SK-N-SH (cell line): ENCODE results near the gene LTB4R2. TPM values are rescaled to one million over a fixed set of nuclear protein-coding genes. Genes with fewer than 3 reads are reported as not detected.

Experiments used
- CTCF ChIA-PET: fragments of 300-600, 350-600 bp; formaldehyde crosslinking; extraction: SDS; loops from one replicate; lab custom pipeline; 2021; lab: Yijun Ruan, JAX
- POLR2A ChIA-PET: fragments of 350-600 bp; sonication (Branson Sonifier 250); formaldehyde crosslinking; extraction: SDS; loops from one replicate; lab custom pipeline; 2020; ENCODE audit warnings: antibody characterized with exemption, inconsistent platforms; lab: Yijun Ruan, JAX
- DNase-seq: peaks from one replicate; pipeline ENCODE4 v3.0.0; 2012
- H2AFZ ChIP-seq: fragments of 200-600 bp; sonication (generic); 2 replicates; pipeline ENCODE4 v1.8.1; 2016; ENCODE audit warnings: antibody characterized with exemption, mild to moderate bottlenecking, low read depth
- H3F3A ChIP-seq: fragments of 200-600 bp; sonication (generic); replicated peaks from 2 replicates; pipeline ENCODE3; 2016; ENCODE audit warnings: antibody characterized with exemption, mild to moderate bottlenecking; ENCODE audit not compliant: insufficient read depth
- H3K27ac ChIP-seq, 2 experiments: fragments of 200-500 bp in 1 of 2; fragments of 200-600 bp in 1 of 2; sonication (Bioruptor generic) in 1 of 2; sonication (generic), shearing (Covaris generic) in 1 of 2; 2 replicates each; pipeline versions ENCODE4 v1.5.1 to v1.6.1; 2014 to 2016; ENCODE audit warnings: low read depth in 2 of 2, inconsistent platforms in 1 of 2, low read length in 1 of 2, mild to moderate bottlenecking in 1 of 2, mixed read lengths in 1 of 2
- H3K27me3 ChIP-seq: fragments of 200-600 bp; sonication (generic), shearing (Covaris generic); 2 replicates; pipeline ENCODE4 v1.6.1; 2016; ENCODE audit warnings: mixed run types; ENCODE audit not compliant: insufficient read depth
- H3K36me3 ChIP-seq, 2 experiments: fragments of 200-500 bp in 1 of 2; fragments of 200-600 bp in 1 of 2; sonication (Bioruptor generic) in 1 of 2; sonication (generic) in 1 of 2; replicated peaks in 1 of 2; 2 replicates each; pipeline versions ENCODE3 to v1.5.1; 2014 to 2016; ENCODE audit warnings: low read length in 1 of 2, mild to moderate bottlenecking in 1 of 2; ENCODE audit not compliant: insufficient read depth in 2 of 2, control insufficient read depth in 1 of 2
- H3K4me1 ChIP-seq, 2 experiments: fragments of 200-500 bp in 1 of 2; fragments of 200-600 bp in 1 of 2; sonication (Bioruptor generic) in 1 of 2; sonication (generic), shearing (Covaris generic) in 1 of 2; 2 replicates each; pipeline versions ENCODE4 v1.5.1 to v1.6.1; 2014 to 2016; ENCODE audit warnings: low read depth in 1 of 2, low read length in 1 of 2, mixed run types in 1 of 2; ENCODE audit not compliant: insufficient read depth in 2 of 2, control insufficient read depth in 1 of 2
- H3K4me2 ChIP-seq: fragments of 200-600 bp; sonication (generic), shearing (Covaris generic); 2 replicates; pipeline ENCODE4 v1.6.1; 2017; ENCODE audit warnings: mixed run types
- H3K4me3 ChIP-seq, 2 experiments: fragments of 200-500 bp in 1 of 2; fragments of 200-600 bp in 1 of 2; sonication (Bioruptor generic) in 1 of 2; sonication (generic), shearing (Covaris generic) in 1 of 2; 2 replicates each; pipeline versions ENCODE4 v1.5.1 to v1.8.1; 2014 to 2016; ENCODE audit warnings: low read depth in 2 of 2, inconsistent platforms in 1 of 2, low read length in 1 of 2, mild to moderate bottlenecking in 1 of 2, mixed read lengths in 1 of 2, moderate library complexity in 1 of 2
- H3K79me2 ChIP-seq: fragments of 200-600 bp; sonication (generic); 2 replicates; pipeline ENCODE4 v1.8.1; 2017; ENCODE audit warnings: mild to moderate bottlenecking; ENCODE audit not compliant: insufficient read depth
- H3K9ac ChIP-seq: fragments of 200-600 bp; sonication (generic); 2 replicates; pipeline ENCODE4 v1.6.1; 2017; ENCODE audit warnings: mixed run types
- H3K9me2 ChIP-seq: fragments of 200-600 bp; sonication (generic); 2 replicates; pipeline ENCODE4 v1.6.1; 2017; ENCODE audit warnings: mixed run types
- H3K9me3 ChIP-seq: fragments of 200-600 bp; sonication (generic); 2 replicates; pipeline ENCODE4 v1.6.1; 2017; ENCODE audit warnings: mixed run types, mild to moderate bottlenecking, moderate library complexity
- H4K20me1 ChIP-seq: fragments of 200-600 bp; sonication (generic); 2 replicates; pipeline ENCODE4 v1.6.1; 2017; ENCODE audit warnings: mild to moderate bottlenecking, mixed run types; ENCODE audit not compliant: insufficient read depth
- EZH2phosphoT487 ChIP-seq: fragments of 200-600 bp; sonication (generic); IDR thresholded peaks from 2 replicates; pipeline ENCODE4 v1.6.1; 2017; ENCODE audit warnings: low read depth, mixed run types, mild to moderate bottlenecking, antibody characterized with exemption, moderate library complexity, borderline replicate concordance
- FOXJ3 ChIP-seq: sonication (generic); formaldehyde crosslinking; IDR thresholded peaks from 2 replicates; pipeline ENCODE4 v1.5.1; 2020; ENCODE audit warnings: mild to moderate bottlenecking, missing genetic modification reagents
- GATA2 ChIP-seq: sonication (generic); formaldehyde crosslinking; IDR thresholded peaks from 2 replicates; pipeline ENCODE4 v1.5.0; 2020; ENCODE audit warnings: mild to moderate bottlenecking, missing genetic modification reagents
- JUND ChIP-seq: IDR thresholded peaks from 2 replicates; pipeline ENCODE4 v1.4.0; 2012
- MEF2A ChIP-seq: IDR thresholded peaks from 2 replicates; pipeline ENCODE4 v1.4.0; 2012; ENCODE audit warnings: low read depth, borderline replicate concordance
- MXI1 ChIP-seq: IDR thresholded peaks from 2 replicates; pipeline ENCODE4 v1.6.1; 2012; ENCODE audit warnings: mild to moderate bottlenecking, low read depth, low read length, improper control_type of control experiment
- NFIC ChIP-seq: IDR thresholded peaks from 2 replicates; pipeline ENCODE4 v1.4.0; 2012; ENCODE audit warnings: borderline replicate concordance
- NRF1 ChIP-seq: IDR thresholded peaks from 2 replicates; pipeline ENCODE4 v1.6.1; 2012; ENCODE audit warnings: low read depth, mild to moderate bottlenecking, low read length
- POLR2AphosphoS5 ChIP-seq: IDR thresholded peaks from 2 replicates; pipeline ENCODE4 v1.6.1; 2012; ENCODE audit warnings: low read depth, low read length
- RAD21 ChIP-seq: IDR thresholded peaks from 2 replicates; pipeline ENCODE4 v1.6.1; 2012; ENCODE audit warnings: mild to moderate bottlenecking, low read length
- RCOR1 ChIP-seq: fragments of 150-350 bp; IDR thresholded peaks from 2 replicates; pipeline ENCODE4 v1.6.1; 2017; ENCODE audit warnings: antibody characterized with exemption, low read length
- SMC3 ChIP-seq: IDR thresholded peaks from 2 replicates; pipeline ENCODE4 v1.6.1; 2012; ENCODE audit warnings: low read depth, low read length, improper control_type of control experiment
- TCF12 ChIP-seq: IDR thresholded peaks from 2 replicates; pipeline ENCODE4 v1.4.0; 2012
- TEAD4 ChIP-seq: IDR thresholded peaks from 2 replicates; pipeline ENCODE4 v1.4.0; 2012; ENCODE audit warnings: mild to moderate bottlenecking, borderline replicate concordance; ENCODE audit not compliant: insufficient read depth
- WGBS: methylation state at CpG from one replicate; pipeline ENCODE4 v1.1.6; 2017; ENCODE audit warnings: low lambda C conversion rate; 5-methylcytosine and 5-hydroxymethylcytosine counted together
- polyA plus RNA-seq, 3 experiments: library from polyadenylated mRNA; depleted of rRNA; stranded (reverse); fragments of >200 nt; gene quantifications; 2 replicates each; pipeline ENCODE4 v1.2.3, GENCODE V29; 2012
- TF ChIP-seq, protein P1 (sequence below): IDR thresholded peaks from 2 replicates; pipeline ENCODE4 v1.4.0; 2012; ENCODE audit warnings: low read depth, borderline replicate concordance
- TF ChIP-seq, protein P2 (sequence below): IDR thresholded peaks from 2 replicates; pipeline ENCODE4; 2012
- TF ChIP-seq, protein P3 (sequence below): IDR thresholded peaks from 2 replicates; pipeline ENCODE4 v1.4.0; 2012; ENCODE audit warnings: low read depth, borderline replicate concordance
- TF ChIP-seq, protein P4 (sequence below): fragments of 150-350 bp; IDR thresholded peaks from 2 replicates; pipeline ENCODE4 v1.6.1; 2016; ENCODE audit warnings: mild to moderate bottlenecking, low read depth, low read length
- TF ChIP-seq, protein P5 (sequence below): IDR thresholded peaks from 2 replicates; pipeline ENCODE4 v1.6.1; 2012; ENCODE audit warnings: mild to moderate bottlenecking, low read depth, low read length, moderate library complexity
- TF ChIP-seq, protein P6 (sequence below): fragments of 150-350 bp; IDR thresholded peaks from 2 replicates; pipeline ENCODE4 v1.6.1; 2017; ENCODE audit warnings: antibody characterized with exemption, low read length, low read depth, borderline replicate concordance

The LTB4R2 gene
- polyA plus RNA-seq, 1 of the 3 experiments (the other 2 are of a cell fraction) = 8.2 TPM

DNA sequence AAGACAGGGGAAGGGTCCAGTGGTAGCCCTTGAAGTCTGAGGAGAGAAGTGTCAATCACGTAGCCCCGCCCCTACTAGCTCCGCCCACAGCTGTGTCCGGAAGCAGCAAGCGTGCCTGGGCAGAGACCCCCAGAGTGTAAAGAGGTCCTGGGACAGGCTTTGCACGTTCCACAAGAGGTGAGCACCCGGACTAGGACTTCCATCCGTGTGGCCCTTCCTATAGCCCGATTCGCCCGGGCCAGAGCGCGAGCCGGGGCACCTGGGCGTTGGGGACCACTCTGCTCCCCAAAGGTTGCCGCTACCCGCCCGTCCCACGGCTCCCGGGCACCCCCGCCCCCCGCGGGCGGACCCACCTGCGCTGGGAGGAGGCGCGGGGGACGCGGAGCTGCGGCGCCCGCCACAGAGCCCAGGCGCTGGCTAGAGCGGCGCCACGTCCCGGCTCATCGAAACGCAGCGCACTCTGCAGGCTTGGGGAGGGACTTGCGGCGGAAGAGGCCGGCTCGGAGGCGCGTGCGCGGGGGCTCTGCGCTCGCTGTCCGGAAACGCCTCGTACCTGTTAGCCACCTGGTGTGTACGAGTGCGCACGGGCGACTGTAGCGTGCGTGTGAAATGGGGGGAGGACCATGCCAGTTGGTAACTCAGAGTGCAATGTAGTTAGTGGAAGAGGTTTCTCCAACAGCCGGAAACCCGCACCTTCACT is 38.7 kb upstream of the LTB4R2 start, which contains the start of gene RABGGTA:
Gene RABGGTA, minus strand, starts transcription at position 464 of the 700 bp plus-strand sequence. CDS start 482 bp downstream, outside the sequence.
- Histone ChIP-seq H2AFZ (peak within 1 kb of the TSS; percentile 96), H3K9me3 (no peaks in the 10 kb centered on the region), H3K4me3 (peak within 1 kb of the TSS; percentile 82 to 83), H3F3A (no peaks in the 10 kb centered on the region), H3K36me3 (peaks cover 0 to 22% of the 10 kb centered on the region in 2 experiments), H4K20me1 (no peaks in the 10 kb centered on the region), H3K9ac (peak within 1 kb of the TSS; percentile 97), H3K9me2 (no peaks in the 10 kb centered on the region), H3K79me2 (no peaks in the 10 kb centered on the region; the same call in 1 of the 2 replicates), H3K4me2 (peak within 1 kb of the TSS; percentile 88), H3K27ac (peak within 1 kb of the TSS; percentile 87 to 95), H3K4me1 (peaks cover 6 to 10% of the 10 kb centered on the region in 2 experiments; a peak in 2 of 4 replicates), H3K27me3 (no peaks in the 10 kb centered on the region)
- 4% methylated on average over 13 of the region's 61 CpGs for WGBS
- peak; percentile 97 for DNase-seq
- POLR2A ChIA-PET = interaction anchor here (0.7 to 1.7 kb wide), 13 partner anchors 9 to 157 kb away, joined by 3 to 23 read pairs (median 4); partner anchors contain the start of genes CHMP4A, DHRS1, MDP1 and NOP9
- CTCF ChIA-PET = interaction anchor here (0.5 to 4.9 kb wide), 14 partner anchors 8 to 57 kb away, joined by 3 to 37 read pairs (median 4); partner anchors contain the start of genes CIDEB and TINF2
- TF ChIP-seq, protein P1, sequence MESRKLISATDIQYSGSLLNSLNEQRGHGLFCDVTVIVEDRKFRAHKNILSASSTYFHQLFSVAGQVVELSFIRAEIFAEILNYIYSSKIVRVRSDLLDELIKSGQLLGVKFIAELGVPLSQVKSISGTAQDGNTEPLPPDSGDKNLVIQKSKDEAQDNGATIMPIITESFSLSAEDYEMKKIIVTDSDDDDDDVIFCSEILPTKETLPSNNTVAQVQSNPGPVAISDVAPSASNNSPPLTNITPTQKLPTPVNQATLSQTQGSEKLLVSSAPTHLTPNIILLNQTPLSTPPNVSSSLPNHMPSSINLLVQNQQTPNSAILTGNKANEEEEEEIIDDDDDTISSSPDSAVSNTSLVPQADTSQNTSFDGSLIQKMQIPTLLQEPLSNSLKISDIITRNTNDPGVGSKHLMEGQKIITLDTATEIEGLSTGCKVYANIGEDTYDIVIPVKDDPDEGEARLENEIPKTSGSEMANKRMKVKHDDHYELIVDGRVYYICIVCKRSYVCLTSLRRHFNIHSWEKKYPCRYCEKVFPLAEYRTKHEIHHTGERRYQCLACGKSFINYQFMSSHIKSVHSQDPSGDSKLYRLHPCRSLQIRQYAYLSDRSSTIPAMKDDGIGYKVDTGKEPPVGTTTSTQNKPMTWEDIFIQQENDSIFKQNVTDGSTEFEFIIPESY = no peak
- TF ChIP-seq GATA2 (CRISPR knock-in tag) (no peak), TCF12 (no peak), SMC3 (peak; percentile 30; the same call in 1 of the 2 replicates), POLR2AphosphoS5 (peak; percentile 63), TEAD4 (no peak), RCOR1 (peak; percentile 60), NRF1 (peak; percentile 90), MEF2A (no peak), NFIC (no peak), MXI1 (peak; percentile 85; the same call in 1 of the 2 replicates), FOXJ3 (no peak), JUND (no peak), RAD21 (no peak), EZH2phosphoT487 (no peak)
- TF ChIP-seq, protein P2, sequence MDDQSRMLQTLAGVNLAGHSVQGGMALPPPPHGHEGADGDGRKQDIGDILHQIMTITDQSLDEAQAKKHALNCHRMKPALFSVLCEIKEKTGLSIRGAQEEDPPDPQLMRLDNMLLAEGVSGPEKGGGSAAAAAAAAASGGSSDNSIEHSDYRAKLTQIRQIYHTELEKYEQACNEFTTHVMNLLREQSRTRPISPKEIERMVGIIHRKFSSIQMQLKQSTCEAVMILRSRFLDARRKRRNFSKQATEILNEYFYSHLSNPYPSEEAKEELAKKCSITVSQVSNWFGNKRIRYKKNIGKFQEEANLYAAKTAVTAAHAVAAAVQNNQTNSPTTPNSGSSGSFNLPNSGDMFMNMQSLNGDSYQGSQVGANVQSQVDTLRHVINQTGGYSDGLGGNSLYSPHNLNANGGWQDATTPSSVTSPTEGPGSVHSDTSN = peak; percentile 94
- TF ChIP-seq, protein P3, sequence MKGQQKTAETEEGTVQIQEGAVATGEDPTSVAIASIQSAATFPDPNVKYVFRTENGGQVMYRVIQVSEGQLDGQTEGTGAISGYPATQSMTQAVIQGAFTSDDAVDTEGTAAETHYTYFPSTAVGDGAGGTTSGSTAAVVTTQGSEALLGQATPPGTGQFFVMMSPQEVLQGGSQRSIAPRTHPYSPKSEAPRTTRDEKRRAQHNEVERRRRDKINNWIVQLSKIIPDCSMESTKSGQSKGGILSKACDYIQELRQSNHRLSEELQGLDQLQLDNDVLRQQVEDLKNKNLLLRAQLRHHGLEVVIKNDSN = 0 out of 2 replicates have a peak, but pooled peaks have one; percentile 13
- TF ChIP-seq, protein P4, sequence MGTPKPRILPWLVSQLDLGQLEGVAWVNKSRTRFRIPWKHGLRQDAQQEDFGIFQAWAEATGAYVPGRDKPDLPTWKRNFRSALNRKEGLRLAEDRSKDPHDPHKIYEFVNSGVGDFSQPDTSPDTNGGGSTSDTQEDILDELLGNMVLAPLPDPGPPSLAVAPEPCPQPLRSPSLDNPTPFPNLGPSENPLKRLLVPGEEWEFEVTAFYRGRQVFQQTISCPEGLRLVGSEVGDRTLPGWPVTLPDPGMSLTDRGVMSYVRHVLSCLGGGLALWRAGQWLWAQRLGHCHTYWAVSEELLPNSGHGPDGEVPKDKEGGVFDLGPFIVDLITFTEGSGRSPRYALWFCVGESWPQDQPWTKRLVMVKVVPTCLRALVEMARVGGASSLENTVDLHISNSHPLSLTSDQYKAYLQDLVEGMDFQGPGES = no peak
- TF ChIP-seq, protein P5, sequence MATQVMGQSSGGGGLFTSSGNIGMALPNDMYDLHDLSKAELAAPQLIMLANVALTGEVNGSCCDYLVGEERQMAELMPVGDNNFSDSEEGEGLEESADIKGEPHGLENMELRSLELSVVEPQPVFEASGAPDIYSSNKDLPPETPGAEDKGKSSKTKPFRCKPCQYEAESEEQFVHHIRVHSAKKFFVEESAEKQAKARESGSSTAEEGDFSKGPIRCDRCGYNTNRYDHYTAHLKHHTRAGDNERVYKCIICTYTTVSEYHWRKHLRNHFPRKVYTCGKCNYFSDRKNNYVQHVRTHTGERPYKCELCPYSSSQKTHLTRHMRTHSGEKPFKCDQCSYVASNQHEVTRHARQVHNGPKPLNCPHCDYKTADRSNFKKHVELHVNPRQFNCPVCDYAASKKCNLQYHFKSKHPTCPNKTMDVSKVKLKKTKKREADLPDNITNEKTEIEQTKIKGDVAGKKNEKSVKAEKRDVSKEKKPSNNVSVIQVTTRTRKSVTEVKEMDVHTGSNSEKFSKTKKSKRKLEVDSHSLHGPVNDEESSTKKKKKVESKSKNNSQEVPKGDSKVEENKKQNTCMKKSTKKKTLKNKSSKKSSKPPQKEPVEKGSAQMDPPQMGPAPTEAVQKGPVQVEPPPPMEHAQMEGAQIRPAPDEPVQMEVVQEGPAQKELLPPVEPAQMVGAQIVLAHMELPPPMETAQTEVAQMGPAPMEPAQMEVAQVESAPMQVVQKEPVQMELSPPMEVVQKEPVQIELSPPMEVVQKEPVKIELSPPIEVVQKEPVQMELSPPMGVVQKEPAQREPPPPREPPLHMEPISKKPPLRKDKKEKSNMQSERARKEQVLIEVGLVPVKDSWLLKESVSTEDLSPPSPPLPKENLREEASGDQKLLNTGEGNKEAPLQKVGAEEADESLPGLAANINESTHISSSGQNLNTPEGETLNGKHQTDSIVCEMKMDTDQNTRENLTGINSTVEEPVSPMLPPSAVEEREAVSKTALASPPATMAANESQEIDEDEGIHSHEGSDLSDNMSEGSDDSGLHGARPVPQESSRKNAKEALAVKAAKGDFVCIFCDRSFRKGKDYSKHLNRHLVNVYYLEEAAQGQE = 0 out of 2 replicates have a peak, but pooled peaks have one; percentile 44
- TF ChIP-seq, protein P6, sequence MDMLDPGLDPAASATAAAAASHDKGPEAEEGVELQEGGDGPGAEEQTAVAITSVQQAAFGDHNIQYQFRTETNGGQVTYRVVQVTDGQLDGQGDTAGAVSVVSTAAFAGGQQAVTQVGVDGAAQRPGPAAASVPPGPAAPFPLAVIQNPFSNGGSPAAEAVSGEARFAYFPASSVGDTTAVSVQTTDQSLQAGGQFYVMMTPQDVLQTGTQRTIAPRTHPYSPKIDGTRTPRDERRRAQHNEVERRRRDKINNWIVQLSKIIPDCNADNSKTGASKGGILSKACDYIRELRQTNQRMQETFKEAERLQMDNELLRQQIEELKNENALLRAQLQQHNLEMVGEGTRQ = no peak
